Stimulated activated CD4-positive, alpha-beta T cell treated with anti-CD3 and anti-CD28 coated beads, Interleukin-15, amount 100 ng/mL, for 1 hour (primary cell): ENCODE measurements around the gene EGFL8.
A peak's percentile ranks its signal among the peaks of the same experiment; 100 is the strongest.

Source experiments
- DNase-seq, 2 donors: peaks; one replicate each; pipeline ENCODE4 v3.0.0-alpha.2; 2020; ENCODE audit warnings: low read depth in 1 of 2, low spot score in 1 of 2

Gene EGFL8

GRCh38 chr6:32146287-32146686 is 18.1 kb upstream of the EGFL8 start:
- DNase-seq = no peak

- no peak for DNase-seq
Observed at GRCh38 chr6:32146687-32147086, 17.7 kb upstream of the EGFL8 start.

GRCh38 chr6:32147401-32148132 is 16.8 kb upstream of the EGFL8 start:
- no peak for DNase-seq

GRCh38 chr6:32148289-32149091 is 15.9 kb upstream of the EGFL8 start:
- DNase-seq = peak; percentile 37 to 60

- DNase-seq = no peak
Observed at GRCh38 chr6:32149092-32149755, 15.2 kb upstream of the EGFL8 start.

GRCh38 chr6:32149932-32150870 is 14.2 kb upstream of the EGFL8 start:
- no peak for DNase-seq

- DNase-seq = no peak
Observed at GRCh38 chr6:32151181-32151862, 13.1 kb upstream of the EGFL8 start.

GRCh38 chr6:32151863-32152768 is 12.3 kb upstream of the EGFL8 start, which contains the start of gene PRRT1:
Gene PRRT1, minus strand, starts transcription at chr6:32151939. Its CDS starts 112 bp downstream, at chr6:32151827.
- DNase-seq = no peak

GRCh38 chr6:32152769-32153563 is 11.4 kb upstream of the EGFL8 start:
- DNase-seq = no peak

GRCh38 chr6:32153564-32154513 is 10.6 kb upstream of the EGFL8 start, which contains the start of gene PPT2:
Gene PPT2, plus strand, starts transcription at chr6:32154141. Its CDS starts 454 bp downstream, at chr6:32154595.
- peak; percentile 37 to 48 for DNase-seq

GRCh38 chr6:32154514-32155161 is 9.8 kb upstream of the EGFL8 start:
- peak in 1 of 2 donors; percentile 36 for DNase-seq

GRCh38 chr6:32156891-32157290 is 7.5 kb upstream of the EGFL8 start:
- no peak for DNase-seq

- no peak for DNase-seq
Observed at GRCh38 chr6:32158052-32158451, 6.3 kb upstream of the EGFL8 start.

- DNase-seq = no peak
Observed at GRCh38 chr6:32163559-32164258, 686 bp upstream of the EGFL8 start.

- DNase-seq = no peak
Observed at GRCh38 chr6:32166411-32167061, 2.1 kb downstream of the EGFL8 start.
